HG02610 (cell line): ENCODE results near the gene ZNF787.

Experiments
- ATAC-seq: cut with Tn5 transposase; IDR thresholded peaks from one replicate; pipeline ENCODE4 v1.9.1; 2021; ENCODE audit warnings: mild to moderate bottlenecking, moderate library complexity; ENCODE audit not compliant: unreplicated experiment

The ZNF787 gene

GRCh38 chr19:56123266-56123891 is 2.3 kb upstream of the ZNF787 start:
- ATAC-seq, result no peak

DNA sequence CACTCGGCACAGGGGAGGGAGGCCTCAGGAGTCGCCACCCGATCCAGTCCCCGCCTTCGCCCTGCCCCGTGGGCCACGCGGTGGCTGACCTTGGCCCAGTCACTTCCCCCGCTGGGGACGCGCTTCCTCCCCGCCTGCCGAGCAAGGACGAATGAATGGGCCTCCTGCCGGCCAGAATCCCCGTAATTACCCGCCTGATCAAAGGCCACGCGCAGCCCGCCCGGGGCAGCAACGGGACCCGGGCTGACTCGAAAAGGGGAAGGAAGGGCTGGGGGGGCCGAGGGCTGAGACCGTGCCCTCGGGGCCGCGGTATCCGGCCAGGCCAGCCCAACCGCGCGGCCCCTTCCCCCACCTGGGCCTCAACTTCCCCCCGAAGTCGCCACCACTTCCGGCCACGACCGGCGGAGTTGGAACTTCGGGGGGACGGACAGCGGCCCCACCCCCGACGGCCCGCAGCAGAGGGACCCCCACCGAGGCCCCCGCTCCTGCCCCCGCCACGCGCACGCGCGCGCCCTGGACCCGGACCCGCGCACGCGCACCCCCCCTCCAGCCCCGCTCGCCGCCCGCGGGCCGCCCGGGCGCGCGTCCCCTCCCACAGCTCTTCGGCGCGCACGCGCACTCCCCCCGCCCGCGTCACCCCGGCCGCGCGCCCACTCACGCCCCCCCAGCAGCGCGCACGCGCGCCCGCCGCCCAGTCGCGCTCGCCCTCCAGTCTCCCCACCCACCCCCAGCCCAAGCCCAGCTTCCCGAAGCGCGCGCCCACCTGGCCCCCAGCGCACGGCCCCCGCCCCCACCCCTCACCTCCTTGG is 520 bp downstream of the ZNF787 start:
- ATAC-seq, result peak; percentile 21

DNA sequence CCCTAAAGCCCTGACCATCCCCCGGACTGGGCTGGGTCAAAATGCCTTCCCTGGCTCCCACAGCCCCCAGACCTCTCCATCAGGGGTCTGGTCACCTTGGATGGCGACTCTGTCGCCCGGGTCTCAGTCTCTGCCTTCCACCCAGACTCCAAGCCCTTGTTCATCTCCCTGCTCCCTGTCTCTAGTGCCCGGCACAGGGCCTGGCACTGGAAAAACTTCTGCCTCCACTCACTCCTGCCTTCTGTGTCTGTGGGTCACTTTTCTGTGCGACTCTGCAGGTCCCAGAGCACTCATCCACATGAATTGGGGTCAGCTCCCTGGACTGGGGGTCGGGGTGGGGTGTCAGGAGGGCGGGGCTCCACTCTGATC is 1.1 kb downstream of the ZNF787 start:
- no peak for ATAC-seq

DNA sequence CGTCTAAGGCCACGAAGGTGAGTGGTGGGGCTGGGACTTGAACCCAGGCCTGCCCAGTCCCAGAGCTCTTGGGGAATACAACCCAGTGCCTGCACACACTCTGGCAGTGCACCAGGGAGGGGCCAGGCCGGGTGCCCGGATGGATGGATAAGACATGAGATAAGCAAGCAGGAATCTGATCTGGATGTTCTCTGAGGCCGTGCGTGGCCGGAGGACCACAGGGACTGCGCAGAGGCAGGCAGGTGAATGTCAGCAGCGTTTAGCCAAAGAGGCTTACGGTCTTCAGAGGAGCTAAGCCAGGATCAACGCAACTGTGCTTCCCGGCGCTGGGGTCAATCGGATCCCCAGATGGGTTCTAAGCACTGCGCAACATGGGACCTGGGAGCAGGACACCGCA is 1.5 kb downstream of the ZNF787 start:
- no peak for ATAC-seq

- ATAC-seq, result no peak
Measured at GRCh38 chr19:56118666-56119581, 2.2 kb downstream of the ZNF787 start.

GRCh38 chr19:56117889-56118288 is 3.2 kb downstream of the ZNF787 start:
- ATAC-seq, result no peak

DNA sequence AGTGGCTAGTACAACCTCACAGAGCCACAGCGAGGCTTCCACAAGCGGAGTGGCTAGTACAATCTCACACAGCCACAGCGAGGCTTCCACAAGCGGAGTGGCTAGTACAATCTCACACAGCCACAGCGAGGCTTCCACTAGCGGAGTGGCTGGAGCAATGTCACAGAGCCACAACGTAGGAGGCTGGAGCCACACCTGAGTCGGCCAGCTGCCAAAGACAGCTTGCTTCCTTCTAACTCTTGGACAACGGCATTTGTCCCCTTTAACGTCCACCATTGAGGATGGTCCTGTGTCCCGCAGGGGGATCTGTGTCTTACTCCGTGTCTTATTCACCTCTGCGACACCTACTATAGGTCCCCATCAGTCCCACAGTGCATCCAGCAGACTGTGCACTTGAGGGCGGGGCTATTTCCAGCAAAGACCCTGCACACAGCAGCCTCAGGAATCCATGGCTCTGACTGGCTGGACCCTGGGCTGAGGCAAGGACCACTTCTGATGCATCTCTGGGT is 3.7 kb downstream of the ZNF787 start:
- no peak for ATAC-seq

GRCh38 chr19:56116606-56117005 is 4.5 kb downstream of the ZNF787 start:
- no peak for ATAC-seq

DNA sequence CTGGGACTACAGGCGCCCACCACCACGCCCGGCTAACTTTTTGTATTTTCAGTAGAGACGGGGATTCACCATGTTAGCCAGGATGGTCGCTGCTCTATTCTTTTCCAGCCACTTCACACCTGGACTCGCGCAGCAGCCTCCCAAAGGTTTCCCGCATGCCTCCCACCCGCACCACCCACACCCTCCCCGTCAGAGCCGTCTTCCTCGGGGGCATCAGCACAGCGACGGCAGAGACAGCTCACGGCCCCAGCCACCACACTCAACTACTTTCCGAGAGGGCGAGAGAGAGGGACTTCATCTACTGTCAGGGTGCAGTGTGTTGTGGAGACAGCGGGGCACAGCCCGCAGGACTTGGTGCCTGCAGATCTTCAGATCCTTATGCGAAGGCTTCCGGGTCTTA is 5.6 kb downstream of the ZNF787 start:
- no peak for ATAC-seq

- no peak for ATAC-seq
Measured at GRCh38 chr19:56114778-56115110, 6.4 kb downstream of the ZNF787 start.

- no peak for ATAC-seq
Measured at GRCh38 chr19:56114051-56114777, 6.9 kb downstream of the ZNF787 start.

DNA sequence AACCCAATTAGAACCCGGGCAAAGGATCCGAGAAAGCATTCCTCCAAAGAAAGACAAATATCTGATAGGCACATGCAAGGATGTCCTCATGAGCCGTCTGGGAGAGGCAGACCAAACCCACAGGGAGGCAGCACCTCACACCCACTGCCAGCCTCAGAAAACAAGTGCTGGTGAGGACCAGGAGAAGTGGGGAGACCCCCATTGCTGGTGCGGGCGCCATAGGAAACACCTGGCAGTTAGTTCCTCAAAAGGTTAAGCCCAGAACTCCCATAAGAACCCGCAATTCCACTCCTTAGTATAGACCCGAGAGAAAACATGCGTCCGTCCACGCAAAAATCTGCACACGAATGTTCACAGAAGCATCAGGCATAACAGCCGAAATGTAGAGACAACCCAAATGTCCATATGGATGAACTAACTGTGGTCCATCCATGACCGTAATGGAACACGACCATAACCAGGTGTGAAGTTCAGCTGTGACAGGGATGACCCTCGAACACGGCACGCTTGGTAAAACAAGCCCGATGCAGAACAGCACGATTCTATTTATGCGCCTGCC is 7.9 kb downstream of the ZNF787 start:
- ATAC-seq, result no peak

- ATAC-seq, result no peak
Measured at GRCh38 chr19:56112313-56112709, 8.8 kb downstream of the ZNF787 start.

DNA sequence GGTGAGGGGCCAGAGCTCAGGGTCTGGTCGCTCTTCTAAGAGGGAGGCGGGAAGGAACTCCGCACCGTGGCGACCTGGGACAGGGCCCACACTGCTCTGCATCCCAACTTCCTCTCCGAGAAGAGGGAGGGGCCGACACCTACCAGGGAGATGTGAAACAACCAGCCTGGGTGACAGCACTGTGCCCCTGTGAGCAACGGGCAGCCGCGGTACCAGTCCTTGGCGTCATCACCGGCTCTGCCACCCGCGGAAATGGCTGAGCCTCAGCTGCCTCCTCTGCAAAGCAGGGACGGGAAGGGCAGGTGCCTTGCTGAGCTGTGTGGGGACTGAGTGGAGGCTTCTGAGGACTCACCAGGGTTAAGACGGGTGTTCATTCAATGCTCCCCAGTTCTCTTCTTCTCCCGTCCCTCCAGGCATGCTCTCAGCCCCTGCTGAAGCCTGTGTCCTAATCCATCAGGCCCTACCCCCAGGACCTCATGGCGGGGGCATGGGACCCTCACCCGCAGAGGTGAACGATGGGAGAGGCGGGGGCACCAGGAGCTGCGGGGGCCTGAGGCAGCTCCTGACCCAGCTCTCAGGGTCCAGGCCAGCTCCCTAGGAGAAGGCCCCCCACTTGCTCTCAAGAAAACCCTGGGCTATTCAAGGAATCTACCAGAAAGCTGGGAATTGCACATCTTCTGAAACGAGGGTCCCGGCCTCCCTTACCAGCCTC is 9.3 kb downstream of the ZNF787 start:
- ATAC-seq, result peak; percentile 55

DNA sequence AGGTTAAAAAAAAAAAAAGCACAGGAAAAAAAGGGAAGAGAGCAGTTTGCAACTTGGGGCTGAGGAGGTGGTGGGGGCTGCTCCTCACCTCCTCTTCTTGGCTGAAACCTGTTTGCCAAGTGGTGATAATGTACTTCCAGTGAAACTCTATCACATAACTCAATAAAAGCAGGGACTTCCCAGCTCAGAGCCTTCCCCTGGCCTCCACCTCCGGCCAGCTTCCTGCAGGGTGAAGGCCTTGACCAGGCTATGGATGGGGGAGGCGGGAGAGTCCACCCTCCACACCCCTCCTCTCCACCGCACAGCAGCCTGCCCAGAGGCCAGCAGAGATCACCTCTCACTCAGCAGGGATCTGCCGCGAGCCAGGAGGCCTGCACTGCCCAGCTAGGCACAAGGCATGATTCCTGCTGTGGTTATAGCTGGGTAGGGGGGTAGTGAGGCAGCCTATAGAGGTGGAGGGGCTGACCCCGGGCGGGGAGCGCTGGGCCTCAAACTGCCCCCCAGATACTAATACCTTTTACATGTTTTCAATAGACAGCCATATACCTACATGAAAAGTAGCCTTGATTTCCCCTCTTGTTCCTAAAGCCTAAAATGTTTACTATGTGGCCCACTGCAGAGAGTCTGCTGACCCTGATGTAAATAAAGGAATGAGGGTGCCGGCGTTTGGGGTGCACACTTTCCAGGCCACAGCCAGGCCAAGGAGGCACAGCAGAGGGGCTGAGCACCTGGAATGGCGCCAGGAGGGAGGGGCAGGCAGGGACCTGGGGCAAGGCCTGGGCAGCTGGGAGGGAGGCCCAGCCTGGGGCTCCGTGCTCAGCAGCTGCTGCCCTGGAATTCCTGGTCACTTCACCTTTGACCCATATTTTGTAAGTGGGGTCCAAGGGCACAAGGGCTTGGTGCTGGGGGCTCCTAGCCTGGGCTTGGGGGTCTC is 10.3 kb downstream of the ZNF787 start:
- ATAC-seq, result no peak

GRCh38 chr19:56109226-56109625 is 11.9 kb downstream of the ZNF787 start:
- ATAC-seq, result no peak

- ATAC-seq, result no peak
Measured at GRCh38 chr19:56108447-56109195, 12.5 kb downstream of the ZNF787 start.
